Lower leg skin (tissue), 4 donors: ENCODE data around the gene KNTC1. TPM values are rescaled to one million over a fixed set of nuclear protein-coding genes. Genes with fewer than 3 reads are reported as not detected.
"Not testable (repeated sequence)": the region's sequence is repeated elsewhere in the genome, so short reads cannot be mapped to it uniquely, and the experiment has no call there.

Experiments used
- DNase-seq, 2 donors: peaks; one replicate each; pipeline ENCODE4 v3.0.0-alpha.2; 2019; ENCODE audit warnings: low spot score in 2 of 2
- H3K4me3 ChIP-seq: fragments of 200-600 bp; sonication (generic); 2 replicates; pipeline ENCODE4 v1.5.1; 2017; ENCODE audit warnings: mild to moderate bottlenecking, low read depth; ENCODE audit not compliant: poor library complexity, severe bottlenecking
- CTCF ChIP-seq, 3 donors: fragments of 450-650 bp; IDR thresholded peaks; one replicate each; pipeline ENCODE4 v1.5.1; 2016; ENCODE audit warnings: antibody characterized with exemption in 3 of 3, mild to moderate bottlenecking in 3 of 3, moderate library complexity in 2 of 3
- POLR2A ChIP-seq, 2 donors: fragments of 450-650 bp; IDR thresholded peaks; one replicate each; pipeline ENCODE4 v1.6.1; 2016 to 2017; ENCODE audit warnings: antibody characterized with exemption in 2 of 2, mild to moderate bottlenecking in 1 of 2, moderate library complexity in 1 of 2
- WGBS, 2 donors: methylation state at CpG; one replicate each; pipeline ENCODE4 v1.1.5; 2018; 5-methylcytosine and 5-hydroxymethylcytosine counted together
- intact Hi-C: fragments of 100-400 bp; cut with DNase I; formaldehyde crosslinking; loops from one replicate; pipeline ENCODE4 v1.15.0; 2023; ENCODE audit warnings: low total_unique reads
- total RNA-seq, 4 donors: library from RNA; depleted of rRNA; stranded (reverse); fragments of >200 nt; gene quantifications; one replicate each; pipeline ENCODE4 v1.1.0, GENCODE V29; 2016

The KNTC1 gene
- total RNA-seq, 4 donors from 2014 or later, result 3.8 to 13.1 (median 10.4) TPM

- 89 to 92% methylated on average over 3 of the region's 3 CpGs for WGBS, 2 donors
- DNase-seq, result peak in 1 of 2 donors; percentile 13
- intact Hi-C loops, result no loop called here
- H3K4me3 ChIP-seq, result no peak overlapping the region
- TF ChIP-seq POLR2A (IDR thresholded peaks at IDR 0.05), result no peak
- TF ChIP-seq CTCF (IDR thresholded peaks at IDR 0.05), result no peak
Observed at GRCh38 chr12:122560138-122560537, 33.1 kb downstream of the KNTC1 start.

- 97 to 98% methylated on average over 4 of the region's 4 CpGs for WGBS, 2 donors
- no peak overlapping the region for H3K4me3 ChIP-seq
- DNase-seq, result no peak
- intact Hi-C loops, result no loop called here
- TF ChIP-seq CTCF (IDR thresholded peaks at IDR 0.05) (no peak), POLR2A (IDR thresholded peaks at IDR 0.05) (no peak)
Observed at GRCh38 chr12:122563361-122563760, 36.3 kb downstream of the KNTC1 start.

DNA sequence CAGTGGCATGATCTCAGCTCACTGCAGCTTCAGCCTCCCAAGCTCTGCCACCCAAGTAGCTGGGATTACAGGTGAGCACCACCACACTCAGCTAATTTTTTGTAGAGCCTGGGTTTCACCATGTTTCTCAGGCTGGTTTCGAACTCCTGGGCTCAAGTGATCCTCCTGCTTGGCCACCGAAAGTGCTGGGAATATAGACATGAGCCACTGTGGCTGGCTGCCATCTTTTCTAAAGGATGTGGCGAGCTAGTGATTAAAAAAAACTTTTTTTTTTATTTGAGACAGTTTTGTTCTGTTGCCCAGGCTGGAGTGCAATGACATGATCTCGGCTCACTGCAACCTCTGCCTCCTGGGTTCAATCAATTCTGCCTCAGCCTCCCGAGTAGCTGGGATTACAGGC, 39.8 kb downstream of the KNTC1 start:
- intact Hi-C loops, DNase-seq, H3K4me3 ChIP-seq: not testable (repeated sequence)
- 94 to 96% methylated on average over 5 of the region's 5 CpGs for WGBS, 2 donors

- H3K4me3 ChIP-seq, result no peak overlapping the region
- 95 to 98% methylated on average over 5 of the region's 5 CpGs for WGBS, 2 donors
- no peak for DNase-seq
- TF ChIP-seq CTCF (IDR thresholded peaks at IDR 0.05) (no peak), POLR2A (IDR thresholded peaks at IDR 0.05) (no peak)
- intact Hi-C loops, result no loop called here
Observed at GRCh38 chr12:122569288-122569687, 42.2 kb downstream of the KNTC1 start.

GRCh38 chr12:122570006-122570405, 43.0 kb downstream of the KNTC1 start:
- intact Hi-C loops, DNase-seq, H3K4me3 ChIP-seq: not testable (repeated sequence)
- WGBS, 2 donors, result 86 to 93% methylated on average over 3 of the region's 3 CpGs

DNA sequence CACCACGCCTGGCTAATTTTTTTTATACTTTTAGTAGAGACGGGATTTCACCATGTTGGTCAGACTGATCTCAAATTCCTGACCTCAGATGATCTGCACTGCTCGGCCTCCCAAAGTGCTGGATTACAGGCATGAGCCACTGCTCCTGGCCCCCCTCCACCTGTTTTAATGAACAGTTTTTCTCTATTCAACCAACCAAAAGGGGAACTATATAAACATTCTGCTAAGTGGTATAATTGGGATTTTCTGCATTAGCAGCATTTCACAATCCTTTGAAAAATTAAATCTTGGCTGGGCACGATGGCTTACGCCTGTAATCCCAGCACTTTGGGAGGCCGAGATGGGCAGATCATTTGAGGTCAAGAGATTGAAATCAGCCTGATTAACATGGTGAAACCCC, 44.8 kb downstream of the KNTC1 start:
- no peak overlapping the region for H3K4me3 ChIP-seq
- intact Hi-C loops, result no loop called here
- no peak for DNase-seq
- no peak for TF ChIP-seq POLR2A (IDR thresholded peaks at IDR 0.05)
- no peak for TF ChIP-seq CTCF (IDR thresholded peaks at IDR 0.05)
- 94 to 96% methylated on average over 6 of the region's 6 CpGs for whole genome bisulfite sequencing, 2 donors

- H3K4me3 ChIP-seq, DNase-seq, intact Hi-C loops: not testable (repeated sequence)
- 91 to 95% methylated on average over 2 of the region's 2 CpGs for WGBS, 2 donors
Observed at GRCh38 chr12:122583294-122583693, 56.2 kb downstream of the KNTC1 start.
